ENCODE measurements around the gene RAPGEF1. TPM values are rescaled to one million over a fixed set of nuclear protein-coding genes. Genes with fewer than 3 reads are reported as not detected.

RAPGEF1 gene
- polyA plus RNA-seq, 2 donors = 9.0 to 11.0 TPM

GRCh38 chr9:131677049-131677443 lies 62.8 kb downstream of the RAPGEF1 start:
- WGBS, 2 donors = 31 to 38% methylated on average over 4 of the region's 4 CpGs
- no peaks in the 10 kb centered on the region for H3K36me3 ChIP-seq (ENCODE audit: control insufficient read depth in 2 of 2, insufficient read depth in 2 of 2, low read length in 1 of 2)
- H3K27me3 ChIP-seq (ENCODE audit: control insufficient read depth in 1 of 2, insufficient read depth in 2 of 2, low read length in 2 of 2) = no peaks in the 10 kb centered on the region
- peaks cover 11 to 15% of the 10 kb centered on the region in 2 donors for H3K4me1 ChIP-seq (ENCODE audit: control insufficient read depth in 2 of 2, insufficient read depth in 2 of 2, low read length in 1 of 2)
- peak overlapping the region; percentile 44 to 46 for H3K27ac ChIP-seq (ENCODE audit: low read depth in 2 of 2, low read length in 1 of 2)
- H3K9me3 ChIP-seq (ENCODE audit: control insufficient read depth in 2 of 2, insufficient read depth in 1 of 2, low read depth in 1 of 2, low read length in 1 of 2) = no peaks in the 10 kb centered on the region
- no peak overlapping the region for H3K4me3 ChIP-seq (ENCODE audit: low read depth in 1 of 2, low read length in 2 of 2)

- Histone ChIP-seq H3K4me3 (ENCODE audit: low read depth in 1 of 2, low read length in 2 of 2) (no peak overlapping the region), H3K36me3 (ENCODE audit: control insufficient read depth in 2 of 2, insufficient read depth in 2 of 2, low read length in 1 of 2) (no peaks in the 10 kb centered on the region), H3K27me3 (ENCODE audit: control insufficient read depth in 1 of 2, insufficient read depth in 2 of 2, low read length in 2 of 2) (no peaks in the 10 kb centered on the region), H3K4me1 (ENCODE audit: control insufficient read depth in 2 of 2, insufficient read depth in 2 of 2, low read length in 1 of 2) (peaks cover 11 to 15% of the 10 kb centered on the region in 2 donors), H3K27ac (ENCODE audit: low read depth in 2 of 2, low read length in 1 of 2) (peak overlapping the region; percentile 46 to 53), H3K9me3 (ENCODE audit: control insufficient read depth in 2 of 2, insufficient read depth in 1 of 2, low read depth in 1 of 2, low read length in 1 of 2) (no peaks in the 10 kb centered on the region)
- WGBS, 2 donors = 45 to 48% methylated on average over 6 of the region's 6 CpGs
Observed at GRCh38 chr9:131676431-131676972, 63.4 kb downstream of the RAPGEF1 start.

GRCh38 chr9:131675437-131676022 lies 64.3 kb downstream of the RAPGEF1 start:
- Histone ChIP-seq H3K4me3 (ENCODE audit: low read depth in 1 of 2, low read length in 2 of 2) (no peak overlapping the region), H3K27me3 (ENCODE audit: control insufficient read depth in 1 of 2, insufficient read depth in 2 of 2, low read length in 2 of 2) (no peaks in the 10 kb centered on the region), H3K36me3 (ENCODE audit: control insufficient read depth in 2 of 2, insufficient read depth in 2 of 2, low read length in 1 of 2) (no peaks in the 10 kb centered on the region), H3K27ac (ENCODE audit: low read depth in 2 of 2, low read length in 1 of 2) (peak overlapping the region in 1 of 2 donors; percentile 53), H3K9me3 (ENCODE audit: control insufficient read depth in 2 of 2, insufficient read depth in 1 of 2, low read depth in 1 of 2, low read length in 1 of 2) (no peaks in the 10 kb centered on the region), H3K4me1 (ENCODE audit: control insufficient read depth in 2 of 2, insufficient read depth in 2 of 2, low read length in 1 of 2) (peaks cover 11 to 15% of the 10 kb centered on the region in 2 donors)
- WGBS, 2 donors = 78 to 86% methylated on average over 6 of the region's 6 CpGs

- H3K4me1 ChIP-seq (ENCODE audit: control insufficient read depth in 2 of 2, insufficient read depth in 2 of 2, low read length in 1 of 2) = peaks cover 11 to 17% of the 10 kb centered on the region in 2 donors
- no peaks in the 10 kb centered on the region for H3K36me3 ChIP-seq (ENCODE audit: control insufficient read depth in 2 of 2, insufficient read depth in 2 of 2, low read length in 1 of 2)
- no peaks in the 10 kb centered on the region for H3K9me3 ChIP-seq (ENCODE audit: control insufficient read depth in 2 of 2, insufficient read depth in 1 of 2, low read depth in 1 of 2, low read length in 1 of 2)
- 84 to 87% methylated on average over 29 of the region's 29 CpGs for WGBS, 2 donors
- H3K27me3 ChIP-seq (ENCODE audit: control insufficient read depth in 1 of 2, insufficient read depth in 2 of 2, low read length in 2 of 2) = no peaks in the 10 kb centered on the region
- peak overlapping the region; percentile 5 to 19 for H3K27ac ChIP-seq (ENCODE audit: low read depth in 2 of 2, low read length in 1 of 2)
- H3K4me3 ChIP-seq (ENCODE audit: low read depth in 1 of 2, low read length in 2 of 2) = no peak overlapping the region
Observed at GRCh38 chr9:131674425-131675421, 65.2 kb downstream of the RAPGEF1 start.

- H3K9me3 ChIP-seq (ENCODE audit: control insufficient read depth in 2 of 2, insufficient read depth in 1 of 2, low read depth in 1 of 2, low read length in 1 of 2) = no peaks in the 10 kb centered on the region
- H3K4me1 ChIP-seq (ENCODE audit: control insufficient read depth in 2 of 2, insufficient read depth in 2 of 2, low read length in 1 of 2) = peaks cover 15 to 19% of the 10 kb centered on the region in 2 donors
- H3K27me3 ChIP-seq (ENCODE audit: control insufficient read depth in 1 of 2, insufficient read depth in 2 of 2, low read length in 2 of 2) = no peaks in the 10 kb centered on the region
- no peaks in the 10 kb centered on the region for H3K36me3 ChIP-seq (ENCODE audit: control insufficient read depth in 2 of 2, insufficient read depth in 2 of 2, low read length in 1 of 2)
- 70 to 84% methylated on average over 7 of the region's 7 CpGs for WGBS, 2 donors
- H3K27ac ChIP-seq (ENCODE audit: low read depth in 2 of 2, low read length in 1 of 2) = no peak overlapping the region
- H3K4me3 ChIP-seq (ENCODE audit: low read depth in 1 of 2, low read length in 2 of 2) = no peak overlapping the region
Observed at GRCh38 chr9:131673531-131673930, 66.3 kb downstream of the RAPGEF1 start.

- Histone ChIP-seq H3K4me3 (ENCODE audit: low read depth in 1 of 2, low read length in 2 of 2) (no peak overlapping the region), H3K9me3 (ENCODE audit: control insufficient read depth in 2 of 2, insufficient read depth in 1 of 2, low read depth in 1 of 2, low read length in 1 of 2) (no peaks in the 10 kb centered on the region), H3K36me3 (ENCODE audit: control insufficient read depth in 2 of 2, insufficient read depth in 2 of 2, low read length in 1 of 2) (no peaks in the 10 kb centered on the region), H3K27me3 (ENCODE audit: control insufficient read depth in 1 of 2, insufficient read depth in 2 of 2, low read length in 2 of 2) (no peaks in the 10 kb centered on the region), H3K27ac (ENCODE audit: low read depth in 2 of 2, low read length in 1 of 2) (no peak overlapping the region), H3K4me1 (ENCODE audit: control insufficient read depth in 2 of 2, insufficient read depth in 2 of 2, low read length in 1 of 2) (peaks cover 15 to 19% of the 10 kb centered on the region in 2 donors)
- WGBS, 2 donors = 94 to 96% methylated on average over 1 of the region's 1 CpG
Observed at GRCh38 chr9:131673068-131673467, 66.8 kb downstream of the RAPGEF1 start.

GRCh38 chr9:131672451-131672850 lies 67.4 kb downstream of the RAPGEF1 start:
- 55 to 65% methylated on average over 4 of the region's 4 CpGs for WGBS, 2 donors
- H3K4me1 ChIP-seq (ENCODE audit: control insufficient read depth in 2 of 2, insufficient read depth in 2 of 2, low read length in 1 of 2) = peaks cover 15 to 22% of the 10 kb centered on the region in 2 donors
- peak overlapping the region; percentile 9 to 33 for H3K27ac ChIP-seq (ENCODE audit: low read depth in 2 of 2, low read length in 1 of 2)

GRCh38 chr9:131671133-131671520 lies 68.7 kb downstream of the RAPGEF1 start:
- WGBS, 2 donors = 82 to 83% methylated on average over 9 of the region's 9 CpGs
- Histone ChIP-seq H3K36me3 (ENCODE audit: control insufficient read depth in 2 of 2, insufficient read depth in 2 of 2, low read length in 1 of 2) (no peaks in the 10 kb centered on the region), H3K9me3 (ENCODE audit: control insufficient read depth in 2 of 2, insufficient read depth in 1 of 2, low read depth in 1 of 2, low read length in 1 of 2) (no peaks in the 10 kb centered on the region), H3K27me3 (ENCODE audit: control insufficient read depth in 1 of 2, insufficient read depth in 2 of 2, low read length in 2 of 2) (no peaks in the 10 kb centered on the region), H3K27ac (ENCODE audit: low read depth in 2 of 2, low read length in 1 of 2) (no peak overlapping the region), H3K4me3 (ENCODE audit: low read depth in 1 of 2, low read length in 2 of 2) (no peak overlapping the region), H3K4me1 (ENCODE audit: control insufficient read depth in 2 of 2, insufficient read depth in 2 of 2, low read length in 1 of 2) (peaks cover 11 to 20% of the 10 kb centered on the region in 2 donors)

More at GRCh38 chr9:131672451-131672850, 67.4 kb downstream of the RAPGEF1 start:
- Histone ChIP-seq H3K27me3 (ENCODE audit: control insufficient read depth in 1 of 2, insufficient read depth in 2 of 2, low read length in 2 of 2) (no peaks in the 10 kb centered on the region), H3K4me3 (ENCODE audit: low read depth in 1 of 2, low read length in 2 of 2) (no peak overlapping the region), H3K36me3 (ENCODE audit: control insufficient read depth in 2 of 2, insufficient read depth in 2 of 2, low read length in 1 of 2) (no peaks in the 10 kb centered on the region), H3K9me3 (ENCODE audit: control insufficient read depth in 2 of 2, insufficient read depth in 1 of 2, low read depth in 1 of 2, low read length in 1 of 2) (no peaks in the 10 kb centered on the region)

GRCh38 chr9:131670247-131671132 lies 69.4 kb downstream of the RAPGEF1 start:
- Histone ChIP-seq H3K4me3 (ENCODE audit: low read depth in 1 of 2, low read length in 2 of 2) (no peak overlapping the region), H3K4me1 (ENCODE audit: control insufficient read depth in 2 of 2, insufficient read depth in 2 of 2, low read length in 1 of 2) (peaks cover 9 to 17% of the 10 kb centered on the region in 2 donors)
- 85 to 89% methylated on average over 13 of the region's 13 CpGs for WGBS, 2 donors

More at GRCh38 chr9:131670247-131671132, 69.4 kb downstream of the RAPGEF1 start:
- no peaks in the 10 kb centered on the region for H3K36me3 ChIP-seq (ENCODE audit: control insufficient read depth in 2 of 2, insufficient read depth in 2 of 2, low read length in 1 of 2)
- no peaks in the 10 kb centered on the region for H3K9me3 ChIP-seq (ENCODE audit: control insufficient read depth in 2 of 2, insufficient read depth in 1 of 2, low read depth in 1 of 2, low read length in 1 of 2)
- no peaks in the 10 kb centered on the region for H3K27me3 ChIP-seq (ENCODE audit: control insufficient read depth in 1 of 2, insufficient read depth in 2 of 2, low read length in 2 of 2)
- peak overlapping the region; percentile 53 to 54 for H3K27ac ChIP-seq (ENCODE audit: low read depth in 2 of 2, low read length in 1 of 2)
